Measurements from ENCODE around the gene GNG14. TPM values are rescaled to one million over a fixed set of nuclear protein-coding genes. Genes with fewer than 3 reads are reported as not detected.
A peak's percentile ranks its signal among the peaks of the same experiment; 100 is the strongest.
"Not testable (repeated sequence)": the region's sequence is repeated elsewhere in the genome, so short reads cannot be mapped to it uniquely, and the experiment has no call there.

GNG14 gene
- total RNA-seq, 3 donors from 2014 or later (not counting 1 experiment from before 2014, with no cell fraction given): not detected

DNA sequence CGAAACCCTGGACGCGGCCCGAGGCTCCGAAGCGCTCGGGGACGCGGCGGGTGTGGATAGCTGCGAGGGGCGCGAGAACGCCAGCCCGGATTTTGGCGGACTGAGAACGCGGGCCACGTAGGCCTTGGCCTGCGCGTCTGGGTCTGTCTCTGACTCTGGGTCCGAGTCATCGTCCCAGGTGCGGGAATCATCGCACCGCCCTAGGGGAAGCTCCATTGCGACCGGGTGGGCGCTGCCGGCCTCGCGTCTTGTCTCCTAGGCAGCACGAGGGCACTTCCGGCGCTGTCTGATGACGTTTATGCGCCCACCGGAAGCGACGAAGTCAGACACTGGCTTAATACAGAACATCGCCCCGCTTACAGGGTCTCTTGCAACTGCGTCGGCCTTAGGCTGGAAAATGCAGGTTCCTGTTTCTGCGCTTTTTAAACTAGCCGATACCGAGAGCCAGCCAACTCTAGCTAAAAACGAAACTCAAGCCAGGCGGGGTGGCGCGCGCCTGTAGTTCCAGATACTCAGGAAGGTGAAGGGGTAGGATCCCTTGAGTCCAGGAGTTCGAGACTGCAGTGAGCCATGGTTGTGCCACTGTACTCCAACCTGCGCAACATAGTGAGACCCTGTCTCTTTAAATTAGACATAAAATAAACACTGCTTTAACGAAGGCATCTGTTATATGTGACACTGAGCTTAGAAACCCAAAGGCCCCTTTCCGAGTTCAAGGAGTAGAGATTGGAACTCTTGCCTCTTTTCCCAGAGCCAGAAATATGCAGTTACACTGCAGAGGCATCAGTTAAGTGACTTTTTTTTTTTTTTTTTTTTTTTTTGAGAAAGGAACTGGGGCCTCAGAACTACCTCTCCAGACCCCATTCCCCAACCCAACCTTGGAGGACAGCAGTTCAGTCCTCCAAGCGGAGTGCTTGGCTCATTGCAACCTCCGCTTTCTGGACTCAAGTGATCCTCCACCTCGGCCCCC is 8.9 kb downstream of the GNG14 start, which contains the start of gene FBXW9:
TSS of gene FBXW9 (minus strand) at position 266 of the 970 bp plus-strand sequence. CDS start at position 216, 50 bp downstream.
- peak within 1 kb of the TSS; percentile 94 for H3K27ac ChIP-seq (ENCODE audit: low read length)
- WGBS (ENCODE audit: insufficient coverage): 6% methylated on average over 59 of the region's 59 CpGs
- peaks cover 6% of the 10 kb centered on the region for H3K36me3 ChIP-seq (ENCODE audit: control insufficient read depth, insufficient read depth, low read length)
- H3K9me3 Mint-ChIP-seq: no peaks in the 10 kb centered on the region
- peaks cover 0 to 4% of the 10 kb centered on the region in 2 donors for H3K4me1 Mint-ChIP-seq
- peak within 1 kb of the TSS; percentile 80 for H3K4me3 ChIP-seq (ENCODE audit: low read length)
- H3K4me1 ChIP-seq (ENCODE audit: control insufficient read depth, insufficient read depth, low read length): peaks cover 19% of the 10 kb centered on the region
- ATAC-seq (peak; percentile 91 to 96 (median 93)), DNase-seq (peak; percentile 98 to 99)
- H3K27me3 ChIP-seq (ENCODE audit: control insufficient read depth, insufficient read depth, low read length): no peaks in the 10 kb centered on the region
- no peaks in the 10 kb centered on the region for H3K36me3 Mint-ChIP-seq
- H3K9me3 ChIP-seq (ENCODE audit: control insufficient read depth, insufficient read depth, low read length): no peaks in the 10 kb centered on the region
- TF ChIP-seq CTCF (IDR thresholded peaks at IDR 0.05): no peak
- no peaks in the 10 kb centered on the region for H3K27me3 Mint-ChIP-seq (ENCODE audit: low read depth in 2 of 2)
- H3K4me3 Mint-ChIP-seq: peak within 1 kb of the TSS; percentile 93
- intact Hi-C loops (cut with micrococcal nuclease): loop anchor here (1.0 kb wide), 1 partner anchor 15 kb away; the partner anchor contains the start of gene DHPS
- H3K27ac Mint-ChIP-seq: peak within 1 kb of the TSS; percentile 92 to 94

- H3K36me3 Mint-ChIP-seq; H3K36me3 ChIP-seq (ENCODE audit: control insufficient read depth, insufficient read depth, low read length); H3K27ac ChIP-seq (ENCODE audit: low read length); intact Hi-C loops (cut with micrococcal nuclease); DNase-seq; H3K4me1 Mint-ChIP-seq; H3K9me3 Mint-ChIP-seq; H3K4me3 ChIP-seq (ENCODE audit: low read length); H3K9me3 ChIP-seq (ENCODE audit: control insufficient read depth, insufficient read depth, low read length); ATAC-seq; H3K27me3 Mint-ChIP-seq (ENCODE audit: low read depth in 2 of 2); H3K27me3 ChIP-seq (ENCODE audit: control insufficient read depth, insufficient read depth, low read length): not testable (repeated sequence)
- peak overlapping the region in 1 of 2 donors; percentile 92 for H3K27ac Mint-ChIP-seq
- peak overlapping the region; percentile 31 for H3K4me3 Mint-ChIP-seq
- 98% methylated on average over 22 of the region's 22 CpGs for WGBS (ENCODE audit: insufficient coverage)
- H3K4me1 ChIP-seq (ENCODE audit: control insufficient read depth, insufficient read depth, low read length): peaks cover 19% of the 10 kb centered on the region
These were observed 9.6 kb downstream of the GNG14 start for GRCh38 chr19:12697425-12697824.

- no peaks in the 10 kb centered on the region for H3K9me3 ChIP-seq (ENCODE audit: control insufficient read depth, insufficient read depth, low read length)
- intact Hi-C loops (cut with micrococcal nuclease): no loop called here
- no peaks in the 10 kb centered on the region for H3K9me3 Mint-ChIP-seq
- peak overlapping the region; percentile 14 to 80 for H3K27ac Mint-ChIP-seq
- 83% methylated on average over 6 of the region's 6 CpGs for whole genome bisulfite sequencing (ENCODE audit: insufficient coverage)
- ATAC-seq (no peak), DNase-seq (no peak)
- H3K36me3 Mint-ChIP-seq: no peaks in the 10 kb centered on the region
- no peak for TF ChIP-seq CTCF (IDR thresholded peaks at IDR 0.05)
- no peak overlapping the region for H3K4me3 ChIP-seq (ENCODE audit: low read length)
- peaks cover 19% of the 10 kb centered on the region for H3K4me1 ChIP-seq (ENCODE audit: control insufficient read depth, insufficient read depth, low read length)
- peaks cover 0 to 4% of the 10 kb centered on the region in 2 donors for H3K4me1 Mint-ChIP-seq
- H3K27me3 ChIP-seq (ENCODE audit: control insufficient read depth, insufficient read depth, low read length): no peaks in the 10 kb centered on the region
- peak overlapping the region; percentile 43 for H3K4me3 Mint-ChIP-seq
- no peaks in the 10 kb centered on the region for H3K27me3 Mint-ChIP-seq (ENCODE audit: low read depth in 2 of 2)
- H3K36me3 ChIP-seq (ENCODE audit: control insufficient read depth, insufficient read depth, low read length): peaks cover 13% of the 10 kb centered on the region
- no peak overlapping the region for H3K27ac ChIP-seq (ENCODE audit: low read length)
These were observed 10.3 kb downstream of the GNG14 start for GRCh38 chr19:12698138-12698537.

GRCh38 chr19:12701596-12702282 is 13.9 kb downstream of the GNG14 start:
- no peak for TF ChIP-seq CTCF (IDR thresholded peaks at IDR 0.05)
- Histone ChIP-seq H3K4me3 (ENCODE audit: low read length) (no peak overlapping the region), H3K9me3 (ENCODE audit: control insufficient read depth, insufficient read depth, low read length) (no peaks in the 10 kb centered on the region), H3K36me3 (ENCODE audit: control insufficient read depth, insufficient read depth, low read length) (peaks cover 41% of the 10 kb centered on the region), H3K27ac (ENCODE audit: low read length) (no peak overlapping the region), H3K4me1 (ENCODE audit: control insufficient read depth, insufficient read depth, low read length) (peaks cover 5% of the 10 kb centered on the region), H3K27me3 (ENCODE audit: control insufficient read depth, insufficient read depth, low read length) (no peaks in the 10 kb centered on the region)
- intact Hi-C loops (cut with micrococcal nuclease): no loop called here
- ATAC-seq (no peak), DNase-seq (no peak)
- Mint-ChIP-seq H3K4me1 (peaks cover 0 to under 1% of the 10 kb centered on the region in 2 donors), H3K27me3 (ENCODE audit: low read depth in 2 of 2) (no peaks in the 10 kb centered on the region), H3K9me3 (no peaks in the 10 kb centered on the region), H3K27ac (no peak overlapping the region), H3K4me3 (no peak overlapping the region), H3K36me3 (no peaks in the 10 kb centered on the region)
- 96% methylated on average over 33 of the region's 33 CpGs for WGBS (ENCODE audit: insufficient coverage)

Measured in natural killer cell (primary cell).